GM23248 (cell line): ENCODE data around the gene CHMP4A.
"Not testable (repeated sequence)": the region's sequence is repeated elsewhere in the genome, so short reads cannot be mapped to it uniquely, and the experiment has no call there.

Experiments
- EZH2 ChIP-seq: fragments of 200-600 bp; sonication (generic); IDR thresholded peaks from 2 replicates; pipeline ENCODE4 v1.6.1; 2018; ENCODE audit warnings: antibody characterized with exemption, mild to moderate bottlenecking; ENCODE audit not compliant: insufficient read depth, poor library complexity, severe bottlenecking
- EZH2phosphoT487 ChIP-seq: fragments of 200-600 bp; sonication (generic); IDR thresholded peaks from 2 replicates; pipeline ENCODE4 v1.6.1; 2018; ENCODE audit warnings: antibody characterized with exemption, moderate library complexity, mild to moderate bottlenecking, low read depth; ENCODE audit not compliant: insufficient read depth

GRCh38 chr14:24222987-24223386, 9.7 kb upstream of the CHMP4A start:
- TF ChIP-seq EZH2phosphoT487, EZH2: not testable (repeated sequence)
